Adrenal gland (tissue), 5 donors: ENCODE results near the gene CDKAL1.

Experiments used
- POLR2A ChIP-seq, 2 donors: fragments of 450-650 bp; IDR thresholded peaks; one replicate each; pipeline ENCODE4 v1.6.1; 2017; ENCODE audit warnings: antibody characterized with exemption in 2 of 2, mild to moderate bottlenecking in 2 of 2, moderate library complexity in 1 of 2
- TF ChIP-seq, protein P1 (sequence below), 6 experiments: fragments of 450-650 bp in 4 of 6; fragments of 200-600 bp in 2 of 6; sonication (generic) in 1 of 6; IDR thresholded peaks; 1 replicate in 5 of 6; 2 replicates in 1 of 6; pipeline versions ENCODE4 v1.5.1 to v1.8.0; 2016 to 2021; ENCODE audit warnings: antibody characterized with exemption in 6 of 6, mild to moderate bottlenecking in 2 of 6, moderate library complexity in 1 of 6
- donor health status: DM: no; HTN: no; CAD: no.

GRCh38 chr6:20800653-20801052, 266.4 kb downstream of the CDKAL1 start:
- no peak for TF ChIP-seq POLR2A (IDR thresholded peaks at IDR 0.05)
- TF ChIP-seq, protein P1, sequence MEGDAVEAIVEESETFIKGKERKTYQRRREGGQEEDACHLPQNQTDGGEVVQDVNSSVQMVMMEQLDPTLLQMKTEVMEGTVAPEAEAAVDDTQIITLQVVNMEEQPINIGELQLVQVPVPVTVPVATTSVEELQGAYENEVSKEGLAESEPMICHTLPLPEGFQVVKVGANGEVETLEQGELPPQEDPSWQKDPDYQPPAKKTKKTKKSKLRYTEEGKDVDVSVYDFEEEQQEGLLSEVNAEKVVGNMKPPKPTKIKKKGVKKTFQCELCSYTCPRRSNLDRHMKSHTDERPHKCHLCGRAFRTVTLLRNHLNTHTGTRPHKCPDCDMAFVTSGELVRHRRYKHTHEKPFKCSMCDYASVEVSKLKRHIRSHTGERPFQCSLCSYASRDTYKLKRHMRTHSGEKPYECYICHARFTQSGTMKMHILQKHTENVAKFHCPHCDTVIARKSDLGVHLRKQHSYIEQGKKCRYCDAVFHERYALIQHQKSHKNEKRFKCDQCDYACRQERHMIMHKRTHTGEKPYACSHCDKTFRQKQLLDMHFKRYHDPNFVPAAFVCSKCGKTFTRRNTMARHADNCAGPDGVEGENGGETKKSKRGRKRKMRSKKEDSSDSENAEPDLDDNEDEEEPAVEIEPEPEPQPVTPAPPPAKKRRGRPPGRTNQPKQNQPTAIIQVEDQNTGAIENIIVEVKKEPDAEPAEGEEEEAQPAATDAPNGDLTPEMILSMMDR (IDR thresholded peaks at IDR 0.05), result no peak
